GM23338 (cell line): ENCODE data around the gene LIME1. TPM values are rescaled to one million over a fixed set of nuclear protein-coding genes. Genes with fewer than 3 reads are reported as not detected.

Source experiments
- ATAC-seq: fragments of 200-7000 bp; cut with Tn5 transposase; 3 replicates; pipeline ENCODE4 v1.9.1; 2020
- DNase-seq: peaks from one replicate; pipeline ENCODE4 v3.0.0-alpha.2; 2015; ENCODE audit warnings: low spot score
- H2AFZ ChIP-seq: fragments of 200-600 bp; sonication (generic); 2 replicates; pipeline ENCODE4 v1.8.0; 2016; ENCODE audit warnings: antibody characterized with exemption, mild to moderate bottlenecking, moderate library complexity
- H3F3A ChIP-seq: fragments of 200-600 bp; sonication (generic); replicated peaks from 2 replicates; pipeline ENCODE4 v1.8.0; 2017; ENCODE audit warnings: antibody characterized with exemption, mixed run types, low read depth
- H3K27ac ChIP-seq: fragments of 200-600 bp; sonication (generic); 2 replicates; pipeline ENCODE4 v1.6.1; 2016; ENCODE audit warnings: low read depth
- H3K27me3 ChIP-seq: fragments of 200-600 bp; sonication (generic); 2 replicates; pipeline ENCODE4 v1.8.0; 2016; ENCODE audit warnings: mild to moderate bottlenecking, mixed run types, moderate library complexity; ENCODE audit not compliant: insufficient read depth
- H3K36me3 ChIP-seq: fragments of 200-600 bp; sonication (generic); 2 replicates; pipeline ENCODE4 v1.8.0; 2016; ENCODE audit warnings: mild to moderate bottlenecking; ENCODE audit not compliant: insufficient read depth
- H3K4me1 ChIP-seq: fragments of 200-600 bp; sonication (generic); 2 replicates; pipeline ENCODE4 v1.8.0; 2016; ENCODE audit warnings: mild to moderate bottlenecking, moderate library complexity; ENCODE audit not compliant: insufficient read depth
- H3K4me2 ChIP-seq: fragments of 200-600 bp; sonication (generic); 2 replicates; pipeline ENCODE4 v1.7.1; 2017; ENCODE audit warnings: mixed run types
- H3K4me3 ChIP-seq: fragments of 200-600 bp; sonication (generic); 2 replicates; pipeline ENCODE4 v1.6.1; 2016; ENCODE audit warnings: mixed run types
- H3K79me2 ChIP-seq: fragments of 200-600 bp; sonication (generic); replicated peaks from 2 replicates; pipeline ENCODE4 v1.8.0; 2017; ENCODE audit warnings: mild to moderate bottlenecking; ENCODE audit not compliant: insufficient read depth
- H3K9me2 ChIP-seq: fragments of 200-600 bp; sonication (generic); 2 replicates; pipeline ENCODE4 v1.8.0; 2017; ENCODE audit not compliant: insufficient read depth
- H4K20me1 ChIP-seq: fragments of 200-600 bp; sonication (generic); replicated peaks from 2 replicates; pipeline ENCODE4 v1.8.0; 2017; ENCODE audit warnings: mild to moderate bottlenecking; ENCODE audit not compliant: insufficient read depth
- H3K27ac Mint-ChIP-seq: 2 replicates; pipeline ENCODE4 v1.8.0; 2020; ENCODE audit warnings: inconsistent platforms, mild to moderate bottlenecking, moderate library complexity, mixed read lengths
- H3K27me3 Mint-ChIP-seq: 3 replicates; pipeline ENCODE4 v1.8.0; 2022; ENCODE audit warnings: low read depth, mild to moderate bottlenecking, moderate library complexity, mixed read lengths, inconsistent platforms; ENCODE audit not compliant: insufficient read depth, poor library complexity
- H3K36me3 Mint-ChIP-seq: 3 replicates; pipeline ENCODE4 v1.8.0; 2021; ENCODE audit warnings: low read depth, mild to moderate bottlenecking, inconsistent platforms, moderate library complexity, mixed read lengths
- H3K4me1 Mint-ChIP-seq: 3 replicates; pipeline ENCODE4 v1.8.0; 2020; ENCODE audit warnings: mild to moderate bottlenecking, inconsistent platforms, mixed read lengths
- H3K4me3 Mint-ChIP-seq: 3 replicates; pipeline ENCODE4 v1.8.0; 2021; ENCODE audit warnings: moderate library complexity, mild to moderate bottlenecking, inconsistent platforms, mixed read lengths
- H3K9me3 Mint-ChIP-seq: 3 replicates; pipeline ENCODE4 v1.8.0; 2020; ENCODE audit warnings: moderate library complexity, mild to moderate bottlenecking, inconsistent platforms, mixed read lengths
- CREB1 ChIP-seq: fragments of 250-450 bp; sonication (Bioruptor Pico); IDR thresholded peaks from 2 replicates; pipeline ENCODE4 v1.5.0; 2020; ENCODE audit warnings: low read depth, mild to moderate bottlenecking, moderate library complexity
- CTCF ChIP-seq, 2 experiments: fragments of 200-600 bp in 1 of 2; sonication (generic) in 1 of 2; conservative IDR thresholded peaks; 2 replicates each; pipeline versions ENCODE4 v1.5.1 to v1.6.1; 2016 to 2017; ENCODE audit warnings: antibody characterized with exemption in 2 of 2, low read depth in 2 of 2, mild to moderate bottlenecking in 2 of 2, moderate library complexity in 1 of 2
- EZH2 ChIP-seq: fragments of 200-600 bp; sonication (generic); IDR thresholded peaks from one replicate; pipeline ENCODE4 v1.8.0; 2017; ENCODE audit warnings: antibody characterized with exemption, mild to moderate bottlenecking, low read depth; ENCODE audit not compliant: unreplicated experiment
- EZH2phosphoT487 ChIP-seq: fragments of 200-600 bp; sonication (generic); IDR thresholded peaks from one replicate; pipeline ENCODE4 v1.8.1; 2018; ENCODE audit warnings: antibody characterized with exemption; ENCODE audit not compliant: unreplicated experiment
- JUNB ChIP-seq: IDR thresholded peaks from one replicate; pipeline ENCODE4 v1.6.1; 2016; ENCODE audit warnings: antibody characterized with exemption; ENCODE audit not compliant: unreplicated experiment
- NANOG ChIP-seq: IDR thresholded peaks from 2 replicates; pipeline ENCODE4 v1.6.1; 2016; ENCODE audit warnings: antibody characterized with exemption, borderline replicate concordance
- POLR2AphosphoS5 ChIP-seq: IDR thresholded peaks from 2 replicates; pipeline ENCODE4 v1.6.1; 2016; ENCODE audit warnings: antibody characterized with exemption, low read depth
- STAT1 ChIP-seq: IDR thresholded peaks from one replicate; pipeline ENCODE4 v1.6.1; 2016; ENCODE audit warnings: antibody characterized with exemption; ENCODE audit not compliant: unreplicated experiment
- ZNF114 ChIP-seq: fragments of 250-450 bp; sonication (Bioruptor Pico); IDR thresholded peaks from 2 replicates; pipeline ENCODE4 v1.5.0; 2020; ENCODE audit warnings: mild to moderate bottlenecking, moderate library complexity
- ZNF331 ChIP-seq: fragments of 250-450 bp; sonication (Bioruptor Pico); IDR thresholded peaks from 2 replicates; pipeline ENCODE4 v1.5.0; 2020; ENCODE audit warnings: low read depth, mild to moderate bottlenecking, moderate library complexity
- polyA plus RNA-seq: library from polyadenylated mRNA; unstranded; fragments of >200 nt; fragmentation: Nextera tagmentation; extraction: Ambion mirVana; gene quantifications from 2 replicates; pipeline ENCODE4 v1.2.1, GENCODE V29; 2016
- total RNA-seq: library from RNA; depleted of rRNA; stranded (reverse); fragments of >200 nt; shearing (Covaris generic); gene quantifications from 2 replicates; pipeline ENCODE4 v1.2.3, GENCODE V29; 2014
- TF ChIP-seq, protein P1 (sequence below): fragments of 250-450 bp; sonication (Bioruptor Pico); IDR thresholded peaks from 2 replicates; pipeline ENCODE4 v1.5.0; 2020; ENCODE audit warnings: mild to moderate bottlenecking, moderate library complexity
- TF ChIP-seq, protein P2 (sequence below): IDR thresholded peaks from 2 replicates; pipeline ENCODE4 v1.6.1; 2016; ENCODE audit warnings: antibody characterized with exemption

The LIME1 gene
- total and polyA plus RNA-seq, 2 experiments from 2014 or later: 4.7 to 12.2 TPM

- H3K27me3 Mint-ChIP-seq: peaks cover 7% of the 10 kb centered on the region
- no peak for DNase-seq
- Histone ChIP-seq H3K4me3 (no peak overlapping the region), H3K9me2 (no peaks in the 10 kb centered on the region), H3K4me2 (no peak overlapping the region), H3K27me3 (no peaks in the 10 kb centered on the region), H2AFZ (no peak overlapping the region), H3K4me1 (peaks cover 2% of the 10 kb centered on the region; the same call in 1 of the 2 replicates), H3K36me3 (no peaks in the 10 kb centered on the region), H3F3A (peaks cover 17% of the 10 kb centered on the region), H4K20me1 (peaks cover 7% of the 10 kb centered on the region; the same call in 1 of the 2 replicates), H3K79me2 (peaks cover 16% of the 10 kb centered on the region), H3K27ac (no peak overlapping the region)
- TF ChIP-seq ZNF331 (CRISPR knock-in tag) (no peak), POLR2AphosphoS5 (no peak), ZNF114 (CRISPR knock-in tag) (no peak), STAT1 (no peak), NANOG (no peak), CTCF (conservative IDR thresholded peaks at IDR 0.05; ENCODE audit: low read depth in 2 of 2) (no peak), EZH2phosphoT487 (no peak), CREB1 (CRISPR knock-in tag) (no peak), EZH2 (no peak), JUNB (no peak)
- TF ChIP-seq, protein P1, sequence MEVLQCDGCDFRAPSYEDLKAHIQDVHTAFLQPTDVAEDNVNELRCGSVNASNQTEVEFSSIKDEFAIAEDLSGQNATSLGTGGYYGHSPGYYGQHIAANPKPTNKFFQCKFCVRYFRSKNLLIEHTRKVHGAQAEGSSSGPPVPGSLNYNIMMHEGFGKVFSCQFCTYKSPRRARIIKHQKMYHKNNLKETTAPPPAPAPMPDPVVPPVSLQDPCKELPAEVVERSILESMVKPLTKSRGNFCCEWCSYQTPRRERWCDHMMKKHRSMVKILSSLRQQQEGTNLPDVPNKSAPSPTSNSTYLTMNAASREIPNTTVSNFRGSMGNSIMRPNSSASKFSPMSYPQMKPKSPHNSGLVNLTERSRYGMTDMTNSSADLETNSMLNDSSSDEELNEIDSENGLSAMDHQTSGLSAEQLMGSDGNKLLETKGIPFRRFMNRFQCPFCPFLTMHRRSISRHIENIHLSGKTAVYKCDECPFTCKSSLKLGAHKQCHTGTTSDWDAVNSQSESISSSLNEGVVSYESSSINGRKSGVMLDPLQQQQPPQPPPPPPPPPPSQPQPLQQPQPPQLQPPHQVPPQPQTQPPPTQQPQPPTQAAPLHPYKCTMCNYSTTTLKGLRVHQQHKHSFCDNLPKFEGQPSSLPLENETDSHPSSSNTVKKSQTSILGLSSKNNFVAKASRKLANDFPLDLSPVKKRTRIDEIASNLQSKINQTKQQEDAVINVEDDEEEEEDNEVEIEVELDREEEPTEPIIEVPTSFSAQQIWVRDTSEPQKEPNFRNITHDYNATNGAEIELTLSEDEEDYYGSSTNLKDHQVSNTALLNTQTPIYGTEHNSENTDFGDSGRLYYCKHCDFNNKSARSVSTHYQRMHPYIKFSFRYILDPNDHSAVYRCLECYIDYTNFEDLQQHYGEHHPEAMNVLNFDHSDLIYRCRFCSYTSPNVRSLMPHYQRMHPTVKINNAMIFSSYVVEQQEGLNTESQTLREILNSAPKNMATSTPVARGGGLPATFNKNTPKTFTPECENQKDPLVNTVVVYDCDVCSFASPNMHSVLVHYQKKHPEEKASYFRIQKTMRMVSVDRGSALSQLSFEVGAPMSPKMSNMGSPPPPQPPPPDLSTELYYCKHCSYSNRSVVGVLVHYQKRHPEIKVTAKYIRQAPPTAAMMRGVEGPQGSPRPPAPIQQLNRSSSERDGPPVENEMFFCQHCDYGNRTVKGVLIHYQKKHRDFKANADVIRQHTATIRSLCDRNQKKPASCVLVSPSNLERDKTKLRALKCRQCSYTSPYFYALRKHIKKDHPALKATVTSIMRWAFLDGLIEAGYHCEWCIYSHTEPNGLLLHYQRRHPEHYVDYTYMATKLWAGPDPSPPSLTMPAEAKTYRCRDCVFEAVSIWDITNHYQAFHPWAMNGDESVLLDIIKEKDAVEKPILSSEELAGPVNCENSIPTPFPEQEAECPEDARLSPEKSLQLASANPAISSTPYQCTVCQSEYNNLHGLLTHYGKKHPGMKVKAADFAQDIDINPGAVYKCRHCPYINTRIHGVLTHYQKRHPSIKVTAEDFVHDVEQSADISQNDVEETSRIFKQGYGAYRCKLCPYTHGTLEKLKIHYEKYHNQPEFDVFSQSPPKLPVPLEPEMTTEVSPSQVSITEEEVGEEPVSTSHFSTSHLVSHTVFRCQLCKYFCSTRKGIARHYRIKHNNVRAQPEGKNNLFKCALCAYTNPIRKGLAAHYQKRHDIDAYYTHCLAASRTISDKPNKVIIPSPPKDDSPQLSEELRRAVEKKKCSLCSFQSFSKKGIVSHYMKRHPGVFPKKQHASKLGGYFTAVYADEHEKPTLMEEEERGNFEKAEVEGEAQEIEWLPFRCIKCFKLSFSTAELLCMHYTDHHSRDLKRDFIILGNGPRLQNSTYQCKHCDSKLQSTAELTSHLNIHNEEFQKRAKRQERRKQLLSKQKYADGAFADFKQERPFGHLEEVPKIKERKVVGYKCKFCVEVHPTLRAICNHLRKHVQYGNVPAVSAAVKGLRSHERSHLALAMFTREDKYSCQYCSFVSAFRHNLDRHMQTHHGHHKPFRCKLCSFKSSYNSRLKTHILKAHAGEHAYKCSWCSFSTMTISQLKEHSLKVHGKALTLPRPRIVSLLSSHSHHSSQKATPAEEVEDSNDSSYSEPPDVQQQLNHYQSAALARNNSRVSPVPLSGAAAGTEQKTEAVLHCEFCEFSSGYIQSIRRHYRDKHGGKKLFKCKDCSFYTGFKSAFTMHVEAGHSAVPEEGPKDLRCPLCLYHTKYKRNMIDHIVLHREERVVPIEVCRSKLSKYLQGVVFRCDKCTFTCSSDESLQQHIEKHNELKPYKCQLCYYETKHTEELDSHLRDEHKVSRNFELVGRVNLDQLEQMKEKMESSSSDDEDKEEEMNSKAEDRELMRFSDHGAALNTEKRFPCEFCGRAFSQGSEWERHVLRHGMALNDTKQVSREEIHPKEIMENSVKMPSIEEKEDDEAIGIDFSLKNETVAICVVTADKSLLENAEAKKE (CRISPR knock-in tag): no peak
- TF ChIP-seq, protein P2, sequence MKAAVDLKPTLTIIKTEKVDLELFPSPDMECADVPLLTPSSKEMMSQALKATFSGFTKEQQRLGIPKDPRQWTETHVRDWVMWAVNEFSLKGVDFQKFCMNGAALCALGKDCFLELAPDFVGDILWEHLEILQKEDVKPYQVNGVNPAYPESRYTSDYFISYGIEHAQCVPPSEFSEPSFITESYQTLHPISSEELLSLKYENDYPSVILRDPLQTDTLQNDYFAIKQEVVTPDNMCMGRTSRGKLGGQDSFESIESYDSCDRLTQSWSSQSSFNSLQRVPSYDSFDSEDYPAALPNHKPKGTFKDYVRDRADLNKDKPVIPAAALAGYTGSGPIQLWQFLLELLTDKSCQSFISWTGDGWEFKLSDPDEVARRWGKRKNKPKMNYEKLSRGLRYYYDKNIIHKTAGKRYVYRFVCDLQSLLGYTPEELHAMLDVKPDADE: no peak
- H3K36me3 Mint-ChIP-seq: no peaks in the 10 kb centered on the region; the same call in 2 of the 3 replicates
- no peak for ATAC-seq
- H3K27ac Mint-ChIP-seq: no peak overlapping the region
- peaks cover 2% of the 10 kb centered on the region for H3K4me1 Mint-ChIP-seq
- no peaks in the 10 kb centered on the region; the same call in 2 of the 3 replicates for H3K9me3 Mint-ChIP-seq
- no peak overlapping the region for H3K4me3 Mint-ChIP-seq
Observed at GRCh38 chr20:63781181-63781580, 44.7 kb downstream of the LIME1 start.
